Dermis blood vessel endothelial cell (primary cell): ENCODE measurements around the gene LRRC46. TPM values are rescaled to one million over a fixed set of nuclear protein-coding genes. Genes with fewer than 3 reads are reported as not detected.

Source experiments
- DNase-seq: peaks from one replicate; pipeline ENCODE4 v3.0.0; 2010
- total RNA-seq: library from RNA; depleted of rRNA; stranded (reverse); fragments of >200 nt; gene quantifications from 2 replicates; pipeline ENCODE4 v1.2.3, GENCODE V29; 2014

Gene LRRC46
- total RNA-seq, 1 donor from 2014 or later, result not detected

- DNase-seq, result peak; percentile 15
Measured at GRCh38 chr17:47879028-47879585, 47.6 kb downstream of the LRRC46 start.

- no peak for DNase-seq
Measured at GRCh38 chr17:47879776-47880454, 48.4 kb downstream of the LRRC46 start.

- peak; percentile 68 for DNase-seq
Measured at GRCh38 chr17:47882247-47882646, 50.8 kb downstream of the LRRC46 start.

- DNase-seq, result no peak
Measured at GRCh38 chr17:47882695-47883588, 51.5 kb downstream of the LRRC46 start.

GRCh38 chr17:47883589-47884426, 52.3 kb downstream of the LRRC46 start:
- DNase-seq, result no peak

- DNase-seq, result no peak
Measured at GRCh38 chr17:47884427-47884740, 52.9 kb downstream of the LRRC46 start.

- no peak for DNase-seq
Measured at GRCh38 chr17:47884905-47885730, 53.6 kb downstream of the LRRC46 start.

Other genes starting within 250 kb of the LRRC46 start
- gene KPNB1, start 181.8 kb upstream of the LRRC46 start, total RNA-seq, result 394 and 596 TPM in 2 replicates
- 14.8 and 20.2 TPM in 2 replicates for gene TBKBP1, start 137.5 kb upstream of the LRRC46 start, total RNA-seq
- gene TBX21, start 98.4 kb upstream of the LRRC46 start, total RNA-seq, result not detected in 2 replicates
- gene OSBPL7, start 9.9 kb upstream of the LRRC46 start, total RNA-seq, result 8.9 and 11.6 TPM in 2 replicates
- gene MRPL10, start 129 bp upstream of the LRRC46 start, total RNA-seq, result 19.9 and 26.0 TPM in 2 replicates
- gene SCRN2, start 9.6 kb downstream of the LRRC46 start, total RNA-seq, result 44.3 and 74.2 TPM in 2 replicates
- 3.1 and 4.8 TPM in 2 replicates for gene SP6, start 19.5 kb downstream of the LRRC46 start, total RNA-seq
- 1.7 and 2.6 TPM in 2 replicates for gene SP2, start 64.6 kb downstream of the LRRC46 start, total RNA-seq
- 36.4 and 43.0 TPM in 2 replicates for gene PNPO, start 109.9 kb downstream of the LRRC46 start, total RNA-seq
- gene PRR15L, start 126.2 kb downstream of the LRRC46 start, total RNA-seq, result not detected in 2 replicates
- 48.0 and 76.6 TPM in 2 replicates for gene CDK5RAP3, start 139.4 kb downstream of the LRRC46 start, total RNA-seq
- 3.8 and 6.5 TPM in 2 replicates for gene COPZ2, start 206.1 kb downstream of the LRRC46 start, total RNA-seq
- gene NFE2L1, start 216.7 kb downstream of the LRRC46 start, total RNA-seq, result 95.1 and 209 TPM in 2 replicates